ENCODE results near the gene FRMD5. TPM values are rescaled to one million over a fixed set of nuclear protein-coding genes. Genes with fewer than 3 reads are reported as not detected.

Gene FRMD5
- total RNA-seq, 1 donor from 2014 or later, result 43.0 TPM

DNA sequence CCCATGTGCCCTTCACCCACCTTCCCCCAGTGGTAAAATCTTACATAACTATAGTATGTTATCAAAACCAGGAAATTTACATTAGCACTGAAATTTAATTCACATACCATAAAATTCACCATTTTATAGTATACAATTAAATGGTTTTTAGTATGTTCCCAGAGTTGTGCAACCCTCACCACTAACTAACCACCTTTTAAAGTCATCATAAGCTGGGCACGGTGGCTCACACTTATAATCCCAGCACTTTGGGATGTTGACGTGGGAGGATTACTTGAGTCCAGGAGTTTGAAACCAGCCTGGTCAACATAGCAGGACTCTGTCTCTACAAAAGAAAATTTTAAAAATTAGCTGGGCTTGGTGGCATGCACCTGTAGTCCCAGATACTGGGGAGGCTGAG is 13.7 kb downstream of the FRMD5 start:
- DNase-seq (ENCODE audit: missing footprints), result no peak
- intact Hi-C loops (cut with DNase I), result no loop called here
- ATAC-seq, result no peak

GRCh38 chr15:44177139-44177538 is 17.9 kb downstream of the FRMD5 start:
- intact Hi-C loops (cut with DNase I), result no loop called here
- ATAC-seq (no peak), DNase-seq (ENCODE audit: missing footprints) (no peak)

- DNase-seq (ENCODE audit: missing footprints) (no peak), ATAC-seq (no peak)
- intact Hi-C loops (cut with DNase I), result no loop called here
Observed at GRCh38 chr15:44173813-44174212, 21.3 kb downstream of the FRMD5 start.

- DNase-seq (ENCODE audit: missing footprints), result no peak
- intact Hi-C loops (cut with DNase I), result no loop called here
- no peak for ATAC-seq
Observed at GRCh38 chr15:44163370-44163769, 31.7 kb downstream of the FRMD5 start.

DNA sequence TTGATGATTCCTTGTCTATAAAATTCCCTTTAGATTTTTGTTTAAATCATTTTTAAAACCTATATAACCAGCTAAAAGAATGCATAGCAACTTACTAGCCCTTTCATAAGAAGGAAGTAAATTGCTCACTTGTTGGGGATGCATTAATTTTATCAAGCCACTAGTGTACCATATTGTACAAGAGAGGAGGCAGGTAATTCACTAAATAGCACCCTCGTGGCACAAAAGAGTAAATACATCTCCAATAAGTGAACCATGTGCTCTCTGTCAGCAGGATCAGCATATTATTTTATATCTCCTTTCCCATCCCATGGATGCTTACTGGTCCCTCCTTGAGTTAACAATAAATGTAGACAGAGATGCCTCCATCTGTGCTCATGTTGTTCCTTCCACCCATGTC is 34.3 kb downstream of the FRMD5 start:
- no peak for DNase-seq (ENCODE audit: missing footprints)
- no peak for ATAC-seq
- intact Hi-C loops (cut with DNase I), result no loop called here

DNA sequence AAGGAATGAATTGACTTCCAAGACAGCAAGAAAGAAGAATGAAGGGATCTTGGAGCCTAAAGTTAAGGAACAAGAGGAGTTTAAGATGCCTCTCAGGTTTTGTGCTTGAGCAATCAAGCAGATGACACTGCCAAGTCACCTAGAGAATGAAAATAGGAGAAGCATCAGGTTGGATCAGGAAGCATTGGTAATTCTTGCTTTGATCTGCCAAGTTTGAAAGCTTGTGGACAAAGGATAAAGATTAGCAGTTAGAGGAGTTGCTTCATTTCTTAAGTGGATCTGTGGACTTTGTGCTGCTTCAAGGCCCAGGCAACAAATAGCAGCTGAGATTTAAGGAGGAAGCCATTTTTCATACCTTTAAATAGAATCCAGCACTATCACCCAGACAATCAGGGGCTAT is 35.6 kb downstream of the FRMD5 start:
- ATAC-seq (no peak), DNase-seq (ENCODE audit: missing footprints) (no peak)
- intact Hi-C loops (cut with DNase I), result no loop called here

DNA sequence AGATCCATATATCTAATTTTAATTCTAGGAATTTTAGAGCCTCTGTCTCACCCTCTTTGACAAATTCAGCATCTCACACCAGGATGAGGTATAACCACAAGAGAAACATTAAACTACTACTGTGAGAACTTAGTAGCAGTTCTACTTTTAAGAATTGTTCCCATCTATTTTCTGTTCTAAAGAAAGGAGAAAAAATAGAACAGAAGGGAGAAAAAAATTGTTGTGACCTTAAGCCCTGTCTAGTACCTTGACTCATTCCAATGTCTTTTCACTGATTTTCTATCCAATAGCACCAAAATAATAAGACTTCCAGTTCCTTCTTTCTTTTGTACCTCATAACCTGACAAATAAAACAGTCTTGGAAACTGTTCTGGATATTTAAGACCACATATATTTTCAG is 37.0 kb downstream of the FRMD5 start:
- no peak for ATAC-seq
- no peak for DNase-seq (ENCODE audit: missing footprints)
- intact Hi-C loops (cut with DNase I), result no loop called here

DNA sequence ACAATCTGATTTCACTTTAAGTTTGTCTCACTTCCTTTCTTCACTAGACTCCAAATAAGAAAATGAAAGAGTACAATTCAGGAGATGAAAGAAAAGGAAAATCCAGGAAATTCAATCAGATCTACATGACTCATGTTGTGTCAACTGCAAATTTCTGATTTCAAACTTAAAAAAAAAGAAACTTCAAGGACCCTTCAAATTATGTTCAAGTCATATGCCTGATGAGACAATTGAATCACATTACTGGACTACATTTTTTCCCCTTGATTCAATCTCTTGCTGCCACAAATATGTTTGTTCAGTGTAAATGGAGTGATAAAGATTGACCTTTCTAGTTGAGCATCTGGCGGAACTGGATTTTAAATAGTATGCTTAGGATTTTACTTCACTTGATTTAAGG is 37.4 kb downstream of the FRMD5 start:
- intact Hi-C loops (cut with DNase I), result no loop called here
- ATAC-seq (no peak), DNase-seq (ENCODE audit: missing footprints) (no peak)

GRCh38 chr15:44153352-44153751 is 41.7 kb downstream of the FRMD5 start:
- intact Hi-C loops (cut with DNase I), result no loop called here
- no peak for DNase-seq (ENCODE audit: missing footprints)
- no peak for ATAC-seq

GRCh38 chr15:44149224-44149623 is 45.8 kb downstream of the FRMD5 start:
- ATAC-seq (no peak), DNase-seq (ENCODE audit: missing footprints) (no peak)
- intact Hi-C loops (cut with DNase I), result no loop called here

- no peak for ATAC-seq
- no peak for DNase-seq (ENCODE audit: missing footprints)
- intact Hi-C loops (cut with DNase I), result no loop called here
Observed at GRCh38 chr15:44148580-44148979, 46.5 kb downstream of the FRMD5 start.

DNA sequence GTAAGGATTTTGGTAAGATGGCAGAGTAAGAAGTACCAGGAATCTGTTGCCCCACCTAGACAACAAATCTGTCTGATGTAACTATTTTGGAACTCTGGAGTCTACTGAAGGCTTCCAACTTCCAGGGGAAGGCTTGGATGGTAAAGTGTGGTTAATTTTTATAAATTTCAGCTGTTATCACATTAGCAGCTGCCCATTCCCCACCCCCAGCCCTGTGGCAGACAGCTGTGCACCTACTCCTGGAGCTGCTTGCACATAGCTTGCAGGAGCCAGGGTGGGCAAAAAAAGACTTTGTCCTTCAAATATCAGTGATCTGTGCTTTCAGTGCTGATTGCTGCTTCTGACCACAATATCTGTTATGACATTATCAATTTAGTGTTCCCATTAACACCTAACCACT is 47.4 kb downstream of the FRMD5 start:
- DNase-seq (ENCODE audit: missing footprints), result no peak
- ATAC-seq, result no peak
- intact Hi-C loops (cut with DNase I), result no loop called here

DNA sequence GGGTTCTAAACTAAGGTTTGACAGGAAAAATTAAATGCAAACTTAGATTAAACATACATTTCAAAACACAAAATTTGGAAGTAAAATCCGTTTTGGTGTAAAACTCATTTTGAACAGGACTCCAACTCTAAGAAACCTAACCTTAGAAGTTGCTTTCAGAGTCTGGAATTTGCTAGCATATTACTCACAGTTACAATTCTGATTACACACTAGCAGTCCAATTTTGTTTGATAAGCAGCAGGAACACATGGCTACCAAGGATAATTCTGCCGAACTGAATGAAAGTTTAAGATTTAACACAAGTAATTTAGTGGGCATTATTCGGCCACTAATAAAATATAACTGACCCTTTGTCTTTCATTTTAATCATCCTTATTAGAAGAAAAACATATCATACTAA is 49.6 kb downstream of the FRMD5 start:
- DNase-seq (ENCODE audit: missing footprints) (no peak), ATAC-seq (no peak)
- intact Hi-C loops (cut with DNase I), result no loop called here

GRCh38 chr15:44144992-44145391 is 50.1 kb downstream of the FRMD5 start:
- ATAC-seq (no peak), DNase-seq (ENCODE audit: missing footprints) (no peak)
- intact Hi-C loops (cut with DNase I), result no loop called here

DNA sequence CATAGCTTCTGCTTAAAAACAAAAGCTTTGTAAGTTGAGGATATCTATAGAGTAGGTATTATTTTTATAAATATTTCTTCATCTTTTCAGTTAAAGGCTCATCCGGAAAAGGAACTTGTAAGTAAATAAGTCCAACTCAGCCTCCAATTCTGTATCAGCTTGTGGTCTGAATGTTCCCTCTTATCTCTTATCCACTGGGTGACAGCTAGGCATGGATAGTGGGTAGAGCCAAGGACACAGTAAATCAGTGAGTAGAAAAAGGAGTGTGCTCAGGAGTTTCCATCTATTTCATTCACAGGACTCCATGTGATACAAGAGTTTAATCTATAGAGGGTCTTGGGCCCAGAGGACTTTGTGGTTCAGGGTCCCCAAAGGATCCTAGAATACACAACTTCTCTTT is 50.9 kb downstream of the FRMD5 start:
- intact Hi-C loops (cut with DNase I), result no loop called here
- DNase-seq (ENCODE audit: missing footprints), result no peak
- ATAC-seq, result peak; percentile 82

- no peak for ATAC-seq
- intact Hi-C loops (cut with DNase I), result no loop called here
- no peak for DNase-seq (ENCODE audit: missing footprints)
Observed at GRCh38 chr15:44137750-44138149, 57.3 kb downstream of the FRMD5 start.

DNA sequence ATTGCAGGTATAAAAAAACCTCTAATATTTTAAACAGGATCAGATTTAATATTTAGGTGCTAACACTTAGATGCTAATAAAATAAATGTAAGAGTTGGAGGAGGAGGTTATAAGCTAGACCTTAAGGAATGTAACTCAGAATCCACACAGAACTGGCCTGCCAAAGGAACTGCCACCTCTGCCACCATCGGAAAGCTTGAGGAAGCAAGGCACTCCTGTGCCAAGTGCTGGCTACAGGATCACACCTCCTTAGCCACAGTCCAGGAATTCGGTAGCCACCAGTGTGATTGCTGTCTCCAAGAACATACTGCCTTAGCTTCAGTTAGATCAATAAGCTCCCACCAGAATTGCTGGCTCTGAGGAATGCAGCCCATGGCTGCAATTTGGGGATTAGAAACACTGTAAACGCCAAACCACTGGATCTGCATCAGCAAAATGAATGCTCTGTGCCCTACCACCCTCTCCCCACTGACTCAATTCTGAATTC is 58.0 kb downstream of the FRMD5 start:
- DNase-seq (ENCODE audit: missing footprints) (no peak), ATAC-seq (no peak)
- intact Hi-C loops (cut with DNase I), result no loop called here

- no peak for ATAC-seq
- intact Hi-C loops (cut with DNase I), result no loop called here
- DNase-seq (ENCODE audit: missing footprints), result no peak
Observed at GRCh38 chr15:44132057-44132456, 63.0 kb downstream of the FRMD5 start.

DNA sequence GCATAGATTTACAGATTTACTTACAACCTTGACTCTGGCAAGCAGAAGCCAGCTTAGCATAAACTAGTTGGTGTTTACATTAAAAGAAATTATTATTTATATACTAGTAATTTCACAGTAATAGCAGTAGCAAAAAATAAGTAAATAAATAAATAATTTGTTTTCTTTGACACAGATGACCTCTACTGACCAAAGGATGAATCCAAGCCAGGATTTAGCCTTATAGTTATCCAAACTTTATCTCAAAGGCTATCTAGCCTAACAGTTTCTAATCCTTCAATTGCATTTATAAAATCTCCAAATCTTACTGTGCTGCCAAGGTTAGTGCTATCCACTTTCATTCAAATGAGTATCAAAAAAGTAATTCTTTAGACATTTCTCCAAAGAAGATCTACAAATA is 64.3 kb downstream of the FRMD5 start:
- intact Hi-C loops (cut with DNase I), result no loop called here
- no peak for DNase-seq (ENCODE audit: missing footprints)
- no peak for ATAC-seq

DNA sequence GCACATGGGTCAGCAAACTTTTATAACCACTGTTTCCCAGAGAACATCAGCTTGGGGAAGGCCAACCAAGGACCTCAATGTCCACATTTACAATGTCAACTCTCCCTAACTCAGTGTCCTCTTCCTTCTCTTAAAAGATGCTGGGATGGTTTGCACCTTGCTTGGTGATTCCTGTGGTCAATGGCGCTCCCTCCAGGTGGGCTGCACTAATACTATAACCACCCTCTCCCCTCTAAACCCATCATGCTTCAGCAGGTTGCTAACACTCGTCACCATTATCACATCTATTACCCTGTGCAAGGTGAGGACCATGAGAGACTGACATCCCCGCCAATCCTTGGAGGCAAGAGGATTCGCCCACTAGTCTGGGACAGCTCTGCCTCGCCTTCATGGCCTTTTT is 65.2 kb downstream of the FRMD5 start:
- no peak for DNase-seq (ENCODE audit: missing footprints)
- ATAC-seq, result no peak
- intact Hi-C loops (cut with DNase I), result no loop called here

DNA sequence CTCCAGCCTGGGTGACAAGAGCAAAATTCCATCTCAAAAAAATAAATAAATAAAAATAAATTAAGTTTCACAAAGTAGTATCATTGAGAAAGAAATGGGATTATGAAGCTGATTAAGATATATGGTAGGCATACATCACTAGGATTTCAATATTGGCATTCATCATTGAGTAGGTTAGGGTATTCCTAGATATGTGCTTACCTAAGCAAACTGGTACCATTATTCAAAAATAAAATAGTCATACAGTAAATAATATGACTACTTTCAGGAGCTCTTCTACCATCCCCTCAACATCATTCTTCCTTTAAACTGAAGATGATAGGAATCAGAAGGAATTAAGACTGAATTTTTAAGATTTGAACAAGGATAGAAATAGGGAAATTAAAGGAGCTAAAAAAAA is 66.6 kb downstream of the FRMD5 start:
- ATAC-seq, result no peak
- DNase-seq (ENCODE audit: missing footprints), result no peak
- intact Hi-C loops (cut with DNase I), result no loop called here

GRCh38 chr15:44125879-44126278 is 69.2 kb downstream of the FRMD5 start:
- intact Hi-C loops (cut with DNase I), result no loop called here
- ATAC-seq (no peak), DNase-seq (ENCODE audit: missing footprints) (no peak)

Data from Right ventricle myocardium inferior (tissue), 1 donor.